SK-N-DZ (cell line): ENCODE results near the gene TCL1A. TPM values are rescaled to one million over a fixed set of nuclear protein-coding genes. Genes with fewer than 3 reads are reported as not detected.
"Not testable (repeated sequence)": the region's sequence is repeated elsewhere in the genome, so short reads cannot be mapped to it uniquely, and the experiment has no call there.

Experiments used
- DNase-seq: peaks from one replicate; pipeline ENCODE4 v3.0.0-alpha.2; 2015; ENCODE audit warnings: low spot score
- polyA plus RNA-seq, 2 experiments: library from polyadenylated mRNA; depleted of rRNA; stranded (reverse); fragments of >200 nt; gene quantifications; 2 replicates each; pipeline ENCODE4 v1.2.3, GENCODE V29; 2014

Gene TCL1A, protein sequence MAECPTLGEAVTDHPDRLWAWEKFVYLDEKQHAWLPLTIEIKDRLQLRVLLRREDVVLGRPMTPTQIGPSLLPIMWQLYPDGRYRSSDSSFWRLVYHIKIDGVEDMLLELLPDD
- polyA plus RNA-seq (2014; cell fraction: cytosol; rRNA removed) = not detected in 2 replicates
- not detected in 2 replicates for polyA plus RNA-seq (2014; cell fraction: nucleus; rRNA removed)

- DNase-seq = no peak
Observed at GRCh38 chr14:95713596-95714371, at the start of gene TCL1A. Gene TCL1A (minus strand): TSS chr14:95714125. CDS start chr14:95714066, 59 bp downstream.

DNA sequence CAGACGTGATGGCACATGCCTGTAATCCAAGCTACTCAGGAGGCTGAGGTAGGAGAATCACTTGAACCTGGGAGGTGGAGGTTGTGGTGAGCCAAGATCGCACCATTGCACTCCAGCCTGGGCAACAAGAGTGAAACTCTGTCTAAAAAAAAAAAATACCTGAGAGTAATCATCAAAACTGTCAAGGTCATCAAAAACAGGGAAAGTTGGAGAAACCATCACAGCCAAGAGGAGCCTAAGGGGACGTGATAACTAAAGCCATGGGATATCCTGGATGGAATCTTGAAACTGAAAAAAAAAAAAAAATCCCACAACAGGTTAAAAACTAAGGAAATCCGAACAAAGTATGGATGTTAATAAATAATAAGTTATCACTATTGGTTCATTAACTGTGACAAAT lies 49.1 kb upstream of the TCL1A start:
- DNase-seq = not testable (repeated sequence)

GRCh38 chr14:95761436-95761835 lies 47.5 kb upstream of the TCL1A start:
- DNase-seq = no peak

GRCh38 chr14:95760596-95760995 lies 46.7 kb upstream of the TCL1A start:
- no peak for DNase-seq

DNA sequence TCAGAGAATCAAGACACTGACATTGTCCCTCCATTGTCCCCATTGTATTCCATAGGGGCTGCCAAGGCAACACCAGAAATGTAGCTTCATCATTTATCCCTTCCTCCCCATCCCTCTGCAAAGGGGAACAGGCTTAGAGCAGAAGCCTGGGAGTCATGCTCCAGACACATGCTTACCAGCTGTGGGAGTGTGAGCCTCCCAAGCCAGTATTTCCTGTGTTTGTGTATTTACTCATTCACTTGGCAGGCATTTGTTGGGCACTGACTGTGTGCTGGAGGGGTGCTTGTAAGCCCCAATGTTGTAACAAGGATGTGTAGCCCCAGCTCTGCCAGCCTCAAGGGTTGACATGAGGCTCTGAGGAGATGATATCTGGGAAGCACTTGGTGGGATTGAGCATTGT lies 46.0 kb upstream of the TCL1A start:
- no peak for DNase-seq

GRCh38 chr14:95758331-95758730 lies 44.4 kb upstream of the TCL1A start:
- DNase-seq = no peak

GRCh38 chr14:95756751-95757150 lies 42.8 kb upstream of the TCL1A start:
- DNase-seq = no peak

- no peak for DNase-seq
Observed at GRCh38 chr14:95756127-95756526, 42.2 kb upstream of the TCL1A start.

- no peak for DNase-seq
Observed at GRCh38 chr14:95741781-95742180, 27.9 kb upstream of the TCL1A start.

DNA sequence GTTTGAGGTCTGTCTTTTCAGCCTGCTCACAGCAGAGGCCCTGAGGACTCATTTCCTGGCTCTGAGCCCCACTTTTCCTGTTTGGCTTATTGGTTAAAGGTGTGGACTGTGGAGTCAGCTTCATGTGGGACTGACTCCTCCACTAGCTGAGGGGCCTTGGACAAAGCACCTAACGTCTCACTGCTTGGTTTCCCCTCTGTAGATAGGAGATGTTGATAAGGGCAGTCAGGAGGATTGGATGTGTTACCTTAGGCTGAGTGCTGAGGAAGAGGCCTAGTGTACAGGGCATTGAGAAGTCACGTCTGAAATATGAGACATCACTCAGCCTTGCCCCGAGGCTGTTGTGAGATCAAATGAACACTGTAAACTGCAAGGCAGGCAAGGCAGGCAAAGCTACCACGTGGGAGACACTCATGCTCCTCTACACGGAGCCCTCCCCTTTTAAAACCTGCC lies 27.1 kb upstream of the TCL1A start:
- no peak for DNase-seq

DNA sequence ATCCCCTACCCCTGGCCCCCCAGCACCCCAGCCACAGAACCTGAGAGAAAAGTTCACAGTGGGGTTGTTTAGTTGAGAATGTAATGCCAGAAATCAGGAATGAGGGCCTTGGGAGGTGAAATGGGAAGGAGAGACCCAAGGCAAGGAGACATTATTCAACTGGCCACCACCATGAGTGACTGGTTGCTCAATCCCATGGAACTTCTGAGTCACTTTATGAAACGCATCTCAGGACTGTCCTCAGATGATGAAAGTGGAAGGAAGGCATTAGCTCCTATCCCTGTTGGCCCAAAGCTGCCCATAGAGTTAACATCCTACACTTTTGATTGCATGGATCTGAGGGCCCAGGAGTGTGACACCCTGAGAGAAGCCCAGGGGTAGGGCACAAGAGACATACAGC lies 25.4 kb upstream of the TCL1A start:
- DNase-seq = no peak

- DNase-seq = no peak
Observed at GRCh38 chr14:95733212-95733611, 19.3 kb upstream of the TCL1A start.

- DNase-seq = no peak
Observed at GRCh38 chr14:95730126-95730525, 16.2 kb upstream of the TCL1A start.

GRCh38 chr14:95729402-95730028 lies 15.6 kb upstream of the TCL1A start:
- not testable (repeated sequence) for DNase-seq

DNA sequence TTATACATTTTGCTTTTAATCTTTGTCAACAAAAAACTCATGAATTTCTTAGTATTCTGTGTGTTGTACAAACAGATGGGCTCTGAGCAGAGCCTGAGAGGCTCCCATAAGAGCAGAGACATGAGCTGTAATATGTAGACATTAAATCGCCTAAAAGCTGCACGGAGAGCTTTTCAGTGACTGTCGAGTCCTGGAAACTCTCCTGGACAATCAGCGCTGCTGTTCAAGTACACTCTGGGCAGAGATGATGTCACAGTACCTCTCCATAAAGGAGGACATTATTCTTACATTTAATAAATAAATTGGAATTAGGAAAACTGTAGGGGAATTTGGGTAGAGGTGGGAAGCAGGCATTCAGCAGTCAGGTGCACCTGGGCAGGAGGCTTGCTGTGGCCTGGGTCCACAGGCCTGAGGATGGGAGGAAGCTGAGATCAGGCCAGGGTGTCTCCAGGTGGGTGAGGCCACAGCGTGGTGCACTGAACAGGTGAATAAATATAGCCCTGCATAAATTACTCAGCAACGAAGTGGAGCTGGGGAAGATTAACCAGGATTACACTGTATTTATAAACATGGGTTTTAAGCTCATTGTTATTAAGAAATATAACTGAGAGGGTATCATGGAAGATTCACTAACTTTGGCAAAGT lies 13.3 kb upstream of the TCL1A start:
- DNase-seq = no peak

DNA sequence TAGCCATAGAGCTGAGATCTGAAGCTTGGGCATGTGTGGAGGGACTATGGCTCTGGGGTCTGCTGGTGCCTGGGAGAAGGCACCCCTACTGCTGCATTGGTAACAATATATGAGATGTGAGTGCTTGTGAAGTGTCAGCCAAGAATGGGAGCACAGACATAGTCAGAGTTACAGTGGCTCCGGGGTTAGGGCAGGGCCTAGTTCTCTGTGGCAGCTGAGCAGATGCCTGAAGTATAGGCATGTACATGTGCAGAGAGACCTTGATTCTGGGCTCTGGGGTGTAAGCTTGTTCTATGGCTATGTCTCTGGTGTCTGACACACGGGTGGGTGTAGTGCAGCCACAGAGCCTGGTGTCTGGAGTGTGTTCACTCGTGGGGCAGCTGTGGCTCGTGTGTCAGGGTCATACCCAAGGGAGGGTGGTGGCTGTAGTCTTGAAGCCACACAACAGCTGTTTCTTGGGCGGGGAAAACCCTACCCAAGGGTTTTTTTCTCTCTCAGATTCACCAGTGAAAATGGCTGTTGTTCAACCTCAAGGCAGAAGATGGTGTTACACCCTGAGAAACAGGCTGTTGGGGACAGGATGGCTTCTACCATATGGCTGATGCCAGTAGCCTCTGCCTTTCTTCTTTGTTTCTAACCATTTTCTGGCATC lies 11.9 kb upstream of the TCL1A start:
- DNase-seq = no peak

- DNase-seq = no peak
Observed at GRCh38 chr14:95722525-95723190, 8.7 kb upstream of the TCL1A start.

- no peak for DNase-seq
Observed at GRCh38 chr14:95712398-95712797, 1.5 kb downstream of the TCL1A start.

DNA sequence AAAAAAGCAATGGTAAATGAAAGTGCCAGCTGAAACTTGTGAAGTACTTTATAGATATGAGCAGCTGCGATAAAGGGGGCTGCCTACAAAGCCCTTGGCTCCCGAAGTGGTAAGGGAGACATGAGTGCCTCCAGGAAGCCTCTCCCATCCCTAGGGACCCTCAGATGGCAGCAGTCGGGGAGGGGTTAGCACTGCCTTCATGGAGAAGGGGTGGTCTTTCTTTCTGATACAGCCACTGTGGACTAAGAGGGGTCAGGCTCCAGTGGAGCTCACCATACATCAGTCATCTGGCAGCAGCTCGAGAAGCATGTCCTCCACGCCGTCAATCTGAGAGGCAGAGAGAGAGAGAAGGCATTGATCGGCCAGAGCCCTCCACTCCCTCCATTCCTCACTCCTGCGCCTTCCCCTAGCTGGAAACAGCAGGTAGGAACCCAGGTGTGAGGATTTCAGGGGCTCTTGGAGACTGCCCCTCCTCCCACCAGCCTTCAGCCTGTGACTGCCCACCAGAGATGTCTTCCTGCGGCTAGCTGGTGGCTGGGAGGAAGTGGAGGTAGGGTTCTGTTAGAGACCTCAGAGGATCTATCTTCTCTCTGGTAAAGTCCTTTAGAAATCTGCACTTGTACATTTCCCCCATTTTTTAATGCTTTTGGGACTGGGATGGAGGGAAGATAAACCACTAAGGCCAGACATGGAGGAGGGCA lies 2.3 kb downstream of the TCL1A start:
- no peak for DNase-seq

DNA sequence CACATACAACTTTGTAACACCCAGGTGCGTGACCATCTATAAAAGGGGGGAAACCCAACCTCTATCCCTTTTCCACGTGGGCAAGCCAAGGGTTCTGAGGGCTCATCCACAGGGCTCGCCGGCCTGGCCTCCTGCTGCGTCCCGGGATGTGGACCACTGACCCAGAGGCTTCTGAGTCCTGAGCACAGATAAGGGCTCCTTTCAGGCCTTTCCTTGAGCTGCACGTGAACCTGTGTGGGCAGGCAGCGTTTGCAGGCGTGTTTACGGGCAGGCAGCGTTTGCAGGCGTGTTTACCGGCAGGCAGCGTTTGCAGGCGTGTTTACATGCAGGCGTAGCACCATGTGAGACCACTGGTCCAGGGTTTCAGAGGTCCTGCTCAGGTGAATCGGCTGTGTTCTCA lies 3.8 kb downstream of the TCL1A start:
- DNase-seq = no peak

GRCh38 chr14:95707327-95707726 lies 6.6 kb downstream of the TCL1A start:
- no peak for DNase-seq
